Ovary (tissue), 9 donors: ENCODE data around the gene LPCAT1. TPM values are rescaled to one million over a fixed set of nuclear protein-coding genes. Genes with fewer than 3 reads are reported as not detected.

Experiments used
- DNase-seq, 5 donors: peaks; one replicate each; pipeline ENCODE4 v3.0.0-alpha.2; 2019 to 2020
- H3K27ac ChIP-seq, 2 donors: fragments of 200-600 bp; one replicate each; pipeline versions ENCODE4 v1.5.1 to v1.8.0; 2019 to 2022
- H3K27me3 ChIP-seq: fragments of 200-600 bp; one replicate; pipeline ENCODE4 v1.8.0; 2022
- H3K36me3 ChIP-seq: fragments of 200-600 bp; sonication (generic); one replicate; pipeline ENCODE4 v1.5.1; 2019
- H3K4me1 ChIP-seq: one replicate; pipeline ENCODE4 v1.8.1; 2013; ENCODE audit warnings: mild to moderate bottlenecking, moderate library complexity; ENCODE audit not compliant: insufficient read depth
- H3K4me3 ChIP-seq: fragments of 200-600 bp; sonication (generic); one replicate; pipeline ENCODE4 v1.5.1; 2017
- H3K9me3 ChIP-seq, 2 donors: fragments of 200-600 bp in 1 of 2; sonication (generic) in 1 of 2; one replicate each; pipeline versions ENCODE4 v1.5.1 to v1.8.1; 2013 to 2019; ENCODE audit warnings: mild to moderate bottlenecking in 1 of 2, moderate library complexity in 1 of 2
- EP300 ChIP-seq: sonication (generic); formaldehyde crosslinking; IDR thresholded peaks from one replicate; pipeline ENCODE4 v1.6.1; 2017; ENCODE audit warnings: antibody characterized with exemption
- POLR2A ChIP-seq: fragments of 450-650 bp; IDR thresholded peaks from one replicate; pipeline ENCODE4 v1.6.1; 2017; ENCODE audit warnings: antibody characterized with exemption, mild to moderate bottlenecking, moderate library complexity
- WGBS, 3 donors: extraction: QIAGEN DNeasy Blood & Tissue Kit in 1 of 3; methylation state at CpG; one replicate each; pipeline versions ENCODE4 v1.1.5 to v1.1.7; 2013 to 2017; 5-methylcytosine and 5-hydroxymethylcytosine counted together
- intact Hi-C, 4 donors: fragments of 100-400 bp; cut with DNase I; formaldehyde crosslinking; loops; one replicate each; pipeline versions ENCODE4 v1.11.0 to v1.15.1; 2022 to 2023
- polyA plus RNA-seq, 2 donors: library from polyadenylated mRNA; stranded (reverse); fragments of 200-250 nt in 1 of 2; fragments of 350-450 nt in 1 of 2; fragmentation: Illumina TruSeq in 1 of 2; extraction: RNeasy Lipid Tissue Mini Kit (QIAGEN cat#74804) in 1 of 2; gene quantifications; one replicate each; pipeline ENCODE4 v1.2.3, GENCODE V29; 2013 to 2014
- total RNA-seq, 7 donors: library from RNA; depleted of rRNA in 2 of 7; stranded (reverse); fragments of >200 nt in 2 of 7; fragmentation: NEBNext Ultra II Directional in 3 of 7; extraction: Animal tissue kit (Norgen Biotek cat#: 25700) in 3 of 7; gene quantifications; one replicate each; pipeline versions ENCODE4 v1.1.0 to v1.2.4, GENCODE V29; 2016 to 2023
- TF ChIP-seq, protein P1 (sequence below), 3 donors: fragments of 450-650 bp in 2 of 3; fragments of 200-600 bp in 1 of 3; IDR thresholded peaks; one replicate each; pipeline versions ENCODE4 v1.5.1 to v1.8.0; 2016 to 2022; ENCODE audit warnings: antibody characterized with exemption in 3 of 3, mild to moderate bottlenecking in 1 of 3
- donor health status: DM: no; HTN: no; CAD: no; lungs with moderate emphysema.
- donor health status: DM: no; HTN: no; CAD: no.
- donor health status: Bipolar disorder and iron deficiency.
- donor health status: DM: yes; HTN: yes; CAD: no.
- donor health status: DM: no; HTN: no; CAD: no.
- donor health status: DM: yes; HTN: yes; CAD: no.

LPCAT1 gene
- total and polyA plus RNA-seq, 9 donors: 13.0 to 57.1 (median 25.3) TPM

DNA sequence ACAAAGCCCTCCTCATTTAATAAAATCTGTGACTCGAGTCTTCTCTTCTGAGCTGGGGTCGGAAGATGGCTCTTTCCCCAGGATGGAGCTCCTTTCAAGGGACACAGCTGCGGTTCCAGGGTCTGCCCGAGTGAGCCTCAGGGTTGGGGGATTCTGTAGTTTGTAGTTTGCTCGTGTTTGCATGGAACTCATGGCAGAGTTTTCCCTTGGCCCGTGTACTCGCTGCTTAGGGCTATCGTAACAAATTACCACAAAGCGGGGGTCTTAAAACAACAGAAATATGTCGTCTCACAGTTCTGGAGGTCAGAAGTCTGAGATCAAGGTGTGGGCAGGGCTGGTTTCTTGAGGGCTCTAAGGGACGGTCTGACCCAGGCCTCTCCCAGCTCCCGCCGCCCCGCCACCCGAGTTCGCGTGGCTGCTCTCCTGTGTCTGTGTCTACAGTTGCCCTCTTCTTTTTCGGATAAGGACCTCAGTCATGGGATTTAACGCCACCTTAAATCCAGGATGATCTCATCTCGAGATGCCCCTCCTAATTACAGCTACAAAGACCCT is 13.9 kb upstream of the LPCAT1 start:
- H3K9me3 ChIP-seq: no peaks in the 10 kb centered on the region
- no peaks in the 10 kb centered on the region for H3K36me3 ChIP-seq
- peaks cover 4% of the 10 kb centered on the region for H3K4me1 ChIP-seq
- no peaks in the 10 kb centered on the region for H3K27me3 ChIP-seq
- 93 to 95% (median 94%) methylated on average over 20 of the region's 20 CpGs for WGBS, 3 donors
- peak in 1 of 5 donors; percentile 8 for DNase-seq
- TF ChIP-seq EP300 (no peak), POLR2A (no peak)
- TF ChIP-seq, protein P1, sequence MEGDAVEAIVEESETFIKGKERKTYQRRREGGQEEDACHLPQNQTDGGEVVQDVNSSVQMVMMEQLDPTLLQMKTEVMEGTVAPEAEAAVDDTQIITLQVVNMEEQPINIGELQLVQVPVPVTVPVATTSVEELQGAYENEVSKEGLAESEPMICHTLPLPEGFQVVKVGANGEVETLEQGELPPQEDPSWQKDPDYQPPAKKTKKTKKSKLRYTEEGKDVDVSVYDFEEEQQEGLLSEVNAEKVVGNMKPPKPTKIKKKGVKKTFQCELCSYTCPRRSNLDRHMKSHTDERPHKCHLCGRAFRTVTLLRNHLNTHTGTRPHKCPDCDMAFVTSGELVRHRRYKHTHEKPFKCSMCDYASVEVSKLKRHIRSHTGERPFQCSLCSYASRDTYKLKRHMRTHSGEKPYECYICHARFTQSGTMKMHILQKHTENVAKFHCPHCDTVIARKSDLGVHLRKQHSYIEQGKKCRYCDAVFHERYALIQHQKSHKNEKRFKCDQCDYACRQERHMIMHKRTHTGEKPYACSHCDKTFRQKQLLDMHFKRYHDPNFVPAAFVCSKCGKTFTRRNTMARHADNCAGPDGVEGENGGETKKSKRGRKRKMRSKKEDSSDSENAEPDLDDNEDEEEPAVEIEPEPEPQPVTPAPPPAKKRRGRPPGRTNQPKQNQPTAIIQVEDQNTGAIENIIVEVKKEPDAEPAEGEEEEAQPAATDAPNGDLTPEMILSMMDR (IDR thresholded peaks at IDR 0.05): no peak
- intact Hi-C loops: no loop called here
- H3K27ac ChIP-seq: no peak overlapping the region
- no peak overlapping the region for H3K4me3 ChIP-seq

DNA sequence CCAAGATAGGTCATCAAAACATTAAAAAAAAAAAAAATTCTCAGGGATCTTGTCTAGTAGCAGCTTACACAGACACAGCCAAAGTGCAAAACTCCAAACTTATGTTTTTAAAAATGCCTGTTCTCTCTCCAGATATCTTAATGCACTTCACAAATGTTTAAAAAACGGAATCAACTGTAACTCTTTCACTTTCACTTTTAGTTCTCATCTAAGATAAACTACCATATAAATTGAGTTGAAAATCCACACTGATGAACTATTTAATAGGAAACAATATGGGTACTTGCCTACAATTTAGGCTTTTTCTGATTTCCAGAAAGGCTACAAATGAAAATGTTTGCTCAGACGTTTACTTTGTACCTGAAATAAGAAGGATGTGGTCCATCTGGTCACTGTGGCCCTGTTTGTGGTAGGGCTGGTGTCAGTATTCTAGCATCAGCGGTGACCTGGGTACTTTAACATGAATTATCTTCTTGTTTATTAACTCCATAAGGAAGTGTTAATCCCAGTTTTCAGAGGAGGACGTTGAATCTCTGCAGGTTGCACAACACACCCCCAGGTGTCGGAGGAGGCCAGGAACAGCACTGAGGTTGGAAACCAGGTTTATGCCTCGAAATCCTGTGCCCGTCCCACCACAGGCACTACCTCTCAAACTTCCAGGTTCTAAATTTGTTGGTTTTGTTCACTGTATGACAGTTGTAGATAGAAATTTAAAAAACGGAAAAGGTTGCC is 13.3 kb upstream of the LPCAT1 start:
- WGBS, 3 donors: 57 to 64% (median 58%) methylated on average over 8 of the region's 8 CpGs
- no peaks in the 10 kb centered on the region for H3K27me3 ChIP-seq
- H3K27ac ChIP-seq: peak overlapping the region in 1 of 2 donors; percentile 22
- TF ChIP-seq, protein P1 (IDR thresholded peaks at IDR 0.05): no peak
- TF ChIP-seq POLR2A: no peak
- no peak overlapping the region for H3K4me3 ChIP-seq
- intact Hi-C loops: no loop called here
- H3K36me3 ChIP-seq: no peaks in the 10 kb centered on the region
- peaks cover 4% of the 10 kb centered on the region for H3K4me1 ChIP-seq
- DNase-seq: no peak
- H3K9me3 ChIP-seq: no peaks in the 10 kb centered on the region

DNA sequence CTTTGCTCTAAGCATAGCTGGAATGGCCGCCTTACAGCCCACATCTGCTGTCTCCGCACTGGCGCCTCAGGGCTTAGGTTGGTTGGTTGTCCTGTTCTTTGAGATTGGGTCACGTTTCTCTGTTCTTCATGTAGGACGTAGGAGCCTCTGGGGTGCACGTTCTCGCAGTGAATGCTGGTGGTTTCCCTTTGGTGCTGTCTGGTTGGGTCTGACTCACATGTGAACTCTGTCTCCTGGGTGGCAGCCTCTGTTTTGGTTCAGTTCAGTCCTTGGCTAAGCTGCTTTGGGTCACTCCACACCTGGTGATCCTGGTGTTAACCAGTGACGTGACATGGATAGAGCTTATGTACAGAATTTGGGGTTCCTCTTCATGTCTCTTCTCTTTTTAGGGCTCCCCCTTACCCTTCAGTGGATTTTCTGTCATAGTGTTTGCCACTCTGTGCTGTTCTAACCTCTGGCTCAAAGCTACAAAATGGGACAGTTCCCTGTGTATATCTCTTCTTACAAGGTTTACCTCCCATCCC is 12.6 kb upstream of the LPCAT1 start:
- H3K4me1 ChIP-seq: peaks cover 4% of the 10 kb centered on the region
- H3K4me3 ChIP-seq: no peak overlapping the region
- no peak overlapping the region for H3K27ac ChIP-seq
- intact Hi-C loops: no loop called here
- WGBS, 3 donors: 74 to 80% (median 78%) methylated on average over 8 of the region's 8 CpGs
- no peaks in the 10 kb centered on the region for H3K36me3 ChIP-seq
- H3K27me3 ChIP-seq: no peaks in the 10 kb centered on the region
- no peaks in the 10 kb centered on the region for H3K9me3 ChIP-seq
- DNase-seq: peak in 4 of 5 donors; percentile 4 to 25 (median 16)
- TF ChIP-seq, protein P1 (IDR thresholded peaks at IDR 0.05): no peak
- TF ChIP-seq POLR2A: no peak
- no peak for TF ChIP-seq EP300

DNA sequence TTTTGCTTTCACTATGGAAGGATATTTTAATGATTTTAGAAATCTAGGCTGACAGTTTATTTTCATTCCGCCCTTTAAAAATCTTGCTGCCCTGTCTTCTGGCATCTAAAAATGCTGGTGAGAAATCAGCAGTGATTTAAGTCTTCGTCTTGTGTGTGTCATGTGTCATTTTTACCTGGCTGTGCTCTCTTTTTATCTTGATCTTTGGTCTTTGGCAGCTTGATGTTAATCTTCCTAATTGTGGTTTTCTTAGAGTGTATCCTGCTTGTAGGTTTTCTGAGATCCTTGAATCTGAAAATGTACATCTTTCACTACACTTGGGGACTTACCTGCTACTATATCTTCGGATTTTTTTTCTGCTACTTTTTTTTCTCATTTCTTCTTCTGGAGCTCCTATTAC is 11.9 kb upstream of the LPCAT1 start:
- Histone ChIP-seq H3K36me3 (no peaks in the 10 kb centered on the region), H3K9me3 (no peaks in the 10 kb centered on the region), H3K4me3 (no peak overlapping the region), H3K27me3 (no peaks in the 10 kb centered on the region), H3K27ac (no peak overlapping the region), H3K4me1 (peaks cover 4% of the 10 kb centered on the region)
- intact Hi-C loops: no loop called here
- no peak for TF ChIP-seq EP300
- TF ChIP-seq POLR2A: no peak
- TF ChIP-seq, protein P1 (IDR thresholded peaks at IDR 0.05): no peak
- WGBS, 3 donors: 77 to 96% (median 94%) methylated on average over 3 of the region's 3 CpGs
- no peak for DNase-seq
